HUDEP-2 (cell line): ENCODE data around the gene RASA4B.
"Not testable (repeated sequence)": the region's sequence is repeated elsewhere in the genome, so short reads cannot be mapped to it uniquely, and the experiment has no call there.

ENCODE experiments used
- DNase-seq, 76 experiments: peaks; one replicate each; lab custom pipeline; 2025; ENCODE audit not compliant: unreplicated experiment in 76 of 76; lab: John Stamatoyannopoulos, UW

RASA4B gene

GRCh38 chr7:102512642-102513221 is 4.8 kb downstream of the RASA4B start:
- DNase-seq: not testable (repeated sequence)

- not testable (repeated sequence) for DNase-seq
Measured at GRCh38 chr7:102511860-102512522, 5.6 kb downstream of the RASA4B start.

GRCh38 chr7:102510575-102510974 is 7.0 kb downstream of the RASA4B start:
- DNase-seq: not testable (repeated sequence)

GRCh38 chr7:102507410-102508088 is 10.0 kb downstream of the RASA4B start:
- not testable (repeated sequence) for DNase-seq

- not testable (repeated sequence) for DNase-seq
Measured at GRCh38 chr7:102505298-102506185, 12.0 kb downstream of the RASA4B start.

GRCh38 chr7:102503141-102503540 is 14.4 kb downstream of the RASA4B start:
- DNase-seq: not testable (repeated sequence)

- not testable (repeated sequence) for DNase-seq
Measured at GRCh38 chr7:102498321-102498720, 19.3 kb downstream of the RASA4B start.

GRCh38 chr7:102497308-102497707 is 20.3 kb downstream of the RASA4B start:
- DNase-seq: not testable (repeated sequence)

GRCh38 chr7:102496861-102497260 is 20.7 kb downstream of the RASA4B start:
- not testable (repeated sequence) for DNase-seq

- not testable (repeated sequence) for DNase-seq
Measured at GRCh38 chr7:102494473-102495149, 23.0 kb downstream of the RASA4B start.

- not testable (repeated sequence) for DNase-seq
Measured at GRCh38 chr7:102494026-102494425, 23.6 kb downstream of the RASA4B start.

GRCh38 chr7:102493220-102493935 is 24.2 kb downstream of the RASA4B start:
- DNase-seq: not testable (repeated sequence)

GRCh38 chr7:102490529-102491075 is 27.0 kb downstream of the RASA4B start:
- not testable (repeated sequence) for DNase-seq

GRCh38 chr7:102484317-102484716 is 33.3 kb downstream of the RASA4B start:
- not testable (repeated sequence) for DNase-seq

- not testable (repeated sequence) for DNase-seq
Measured at GRCh38 chr7:102481962-102482361, 35.6 kb downstream of the RASA4B start.

- not testable (repeated sequence) for DNase-seq
Measured at GRCh38 chr7:102479982-102480637, 37.5 kb downstream of the RASA4B start.

- not testable (repeated sequence) for DNase-seq
Measured at GRCh38 chr7:102479209-102479584, 38.4 kb downstream of the RASA4B start.

GRCh38 chr7:102478314-102479208 is 39.0 kb downstream of the RASA4B start, which contains the start of gene POLR2J:
TSS of gene POLR2J (minus strand) at chr7:102478922. CDS start at chr7:102478860, 62 bp downstream.
- not testable (repeated sequence) for DNase-seq
